CD4-positive, alpha-beta T cell treated with Interleukin-6 for 4 hours (primary cell): ENCODE measurements around the gene GRIFIN.

ENCODE experiments used
- DNase-seq: peaks from one replicate; pipeline ENCODE4 v3.0.0-alpha.2; 2020; ENCODE audit warnings: mixed read lengths

Gene GRIFIN

DNA sequence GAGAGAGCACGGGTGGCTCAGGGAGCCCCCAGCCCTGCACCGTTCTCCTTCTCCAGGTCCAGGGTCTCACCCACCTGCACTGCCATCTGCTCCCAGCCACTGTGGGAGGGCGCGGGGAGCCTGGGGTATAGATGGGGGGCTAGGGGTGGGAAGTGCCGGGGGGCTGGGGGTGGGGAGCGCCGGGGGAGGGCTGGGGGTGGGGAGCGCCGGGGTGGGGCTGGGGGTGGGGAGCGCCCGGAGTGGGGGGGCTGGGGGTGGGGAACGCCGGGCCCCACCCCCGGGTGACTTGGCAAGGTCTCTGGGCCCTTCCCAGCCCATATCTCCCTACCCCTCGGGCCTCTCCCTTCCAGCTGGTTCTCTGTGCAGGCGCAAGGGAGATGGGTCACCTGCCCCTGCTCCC is at the start of gene GRIFIN:
TSS of gene GRIFIN (minus strand) at position 101 of the 400 bp plus-strand sequence. CDS start at position 86, 15 bp downstream.
- no peak for DNase-seq

DNA sequence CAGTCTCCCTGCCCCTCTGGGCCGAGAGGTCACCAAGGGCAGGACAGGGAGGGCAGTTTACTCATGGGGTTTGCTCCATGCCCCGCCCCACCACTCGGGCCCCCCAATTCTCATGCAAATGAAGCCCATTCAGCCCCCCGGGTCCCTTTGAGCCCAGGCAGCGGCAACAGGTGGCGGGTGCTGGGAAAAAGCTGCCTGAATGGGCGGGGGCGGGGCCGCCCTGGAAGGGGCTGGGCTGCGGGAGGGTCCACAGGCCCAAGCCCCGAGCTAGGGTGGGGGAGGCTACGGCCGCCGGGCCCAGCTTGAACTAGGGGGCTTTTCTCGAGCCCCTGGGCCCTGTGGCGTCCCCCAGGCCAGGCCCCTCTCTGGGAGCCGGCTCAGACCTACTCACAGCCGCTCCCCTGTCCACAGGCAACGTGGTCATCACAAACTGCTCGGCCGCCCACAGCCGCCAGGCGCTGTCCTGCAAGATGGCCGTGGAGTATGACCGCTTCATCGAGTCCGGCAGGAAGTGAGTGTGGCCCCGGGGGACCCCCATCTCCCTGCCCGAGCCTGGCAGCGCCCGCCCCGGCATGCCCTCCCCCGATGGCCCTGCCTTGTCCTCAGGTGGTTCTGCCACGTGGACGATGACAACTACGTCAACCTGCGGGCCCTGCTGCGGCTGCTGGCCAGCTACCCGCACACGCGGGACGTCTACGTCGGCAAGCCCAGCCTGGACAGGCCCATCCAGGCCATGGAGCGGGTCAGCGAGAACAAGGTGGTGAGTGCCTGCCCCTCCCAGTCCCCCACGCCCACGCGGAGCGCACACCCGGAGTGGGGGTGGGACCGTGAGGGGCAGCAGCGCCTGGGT is 48.8 kb upstream of the GRIFIN start:
- peak; percentile 1 for DNase-seq

- no peak for DNase-seq
These were observed 48.0 kb upstream of the GRIFIN start for GRCh38 chr7:2523941-2524807.

GRCh38 chr7:2523461-2523936 is 47.3 kb upstream of the GRIFIN start:
- no peak for DNase-seq

DNA sequence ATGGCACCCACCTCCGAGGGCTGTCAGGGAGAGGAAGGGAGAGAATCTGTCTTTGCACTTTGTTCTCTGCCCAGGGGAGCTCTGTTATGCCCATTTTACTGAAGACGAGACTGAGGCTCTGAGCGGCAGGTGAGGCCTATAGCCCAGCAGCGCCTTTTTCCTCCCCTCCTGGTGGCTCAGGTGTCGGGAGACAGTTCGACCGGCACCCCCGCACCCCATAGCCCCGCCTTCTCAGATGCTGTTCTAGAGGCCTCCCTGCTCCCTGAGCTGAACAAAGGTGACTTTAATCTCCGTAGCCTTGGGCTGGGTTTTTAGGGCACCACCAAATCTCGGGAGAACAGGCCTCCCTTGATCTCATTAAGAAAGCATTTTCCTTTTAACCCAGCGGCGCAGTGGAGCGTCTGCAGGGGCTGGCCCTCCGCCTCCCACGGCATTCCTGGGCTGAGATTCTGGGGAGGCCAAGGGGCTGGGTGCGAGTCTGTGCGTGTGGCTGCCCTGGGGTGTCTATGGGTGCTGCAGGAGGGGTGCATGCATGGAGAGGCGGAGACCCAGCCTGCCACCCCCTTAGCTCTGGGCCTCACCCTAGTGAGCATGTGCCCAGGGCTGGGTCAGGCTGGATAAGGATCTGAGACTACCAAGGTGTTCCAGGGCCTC is 46.7 kb upstream of the GRIFIN start:
- peak; percentile 52 for DNase-seq

GRCh38 chr7:2521952-2522591 is 45.9 kb upstream of the GRIFIN start:
- DNase-seq, result peak; percentile 81

DNA sequence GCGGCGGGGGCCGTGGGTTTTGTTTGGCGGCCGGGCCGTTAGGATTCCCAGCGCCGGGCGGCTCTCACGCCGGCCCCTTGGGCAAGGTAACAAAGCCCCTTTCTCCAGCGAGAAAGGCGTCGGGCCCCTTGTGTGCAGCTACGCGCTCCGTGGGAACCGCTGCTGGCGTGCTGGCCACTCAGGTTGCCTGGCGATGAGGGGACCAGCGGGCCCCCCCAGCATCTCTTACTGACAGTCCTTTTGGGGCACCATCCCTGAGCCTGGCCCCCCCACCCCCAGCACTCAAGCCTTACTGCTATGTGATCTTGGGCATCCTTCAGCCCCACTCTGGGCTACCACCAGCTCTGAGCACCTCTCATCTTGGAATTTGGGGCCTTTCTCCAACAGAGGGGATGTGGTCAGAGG is 45.1 kb upstream of the GRIFIN start:
- no peak for DNase-seq

- DNase-seq, result no peak
These were observed 44.6 kb upstream of the GRIFIN start for GRCh38 chr7:2520761-2521290.

DNA sequence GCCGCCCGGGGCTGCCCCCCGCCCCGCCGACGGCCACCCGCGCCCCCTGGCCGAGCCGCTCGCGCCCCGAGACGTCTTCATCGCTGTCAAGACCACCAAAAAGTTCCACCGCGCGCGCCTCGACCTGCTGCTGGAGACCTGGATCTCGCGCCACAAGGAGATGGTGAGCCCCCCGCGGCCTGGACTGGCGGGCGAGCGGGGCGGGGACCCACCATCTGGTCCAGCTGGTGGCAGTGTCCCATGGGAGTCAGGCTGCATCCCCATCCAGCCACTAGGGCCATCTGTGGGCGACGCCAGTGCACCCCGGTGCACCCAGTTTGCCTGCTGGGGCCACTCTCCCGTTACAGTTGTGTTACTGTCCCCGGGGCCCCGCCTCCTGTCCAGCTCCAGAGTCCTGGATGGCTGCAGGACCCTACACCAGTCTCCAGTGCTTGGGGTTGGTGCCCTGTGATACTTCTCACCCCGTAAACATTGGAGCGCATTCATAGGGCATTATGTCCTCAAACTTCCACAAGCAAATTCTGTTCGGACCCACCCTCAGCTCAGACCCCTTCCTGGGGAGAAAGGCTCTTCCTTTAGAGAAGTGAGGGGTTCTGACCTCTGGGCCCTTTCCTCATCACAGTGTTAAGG is 44.0 kb upstream of the GRIFIN start:
- DNase-seq, result peak; percentile 50

DNA sequence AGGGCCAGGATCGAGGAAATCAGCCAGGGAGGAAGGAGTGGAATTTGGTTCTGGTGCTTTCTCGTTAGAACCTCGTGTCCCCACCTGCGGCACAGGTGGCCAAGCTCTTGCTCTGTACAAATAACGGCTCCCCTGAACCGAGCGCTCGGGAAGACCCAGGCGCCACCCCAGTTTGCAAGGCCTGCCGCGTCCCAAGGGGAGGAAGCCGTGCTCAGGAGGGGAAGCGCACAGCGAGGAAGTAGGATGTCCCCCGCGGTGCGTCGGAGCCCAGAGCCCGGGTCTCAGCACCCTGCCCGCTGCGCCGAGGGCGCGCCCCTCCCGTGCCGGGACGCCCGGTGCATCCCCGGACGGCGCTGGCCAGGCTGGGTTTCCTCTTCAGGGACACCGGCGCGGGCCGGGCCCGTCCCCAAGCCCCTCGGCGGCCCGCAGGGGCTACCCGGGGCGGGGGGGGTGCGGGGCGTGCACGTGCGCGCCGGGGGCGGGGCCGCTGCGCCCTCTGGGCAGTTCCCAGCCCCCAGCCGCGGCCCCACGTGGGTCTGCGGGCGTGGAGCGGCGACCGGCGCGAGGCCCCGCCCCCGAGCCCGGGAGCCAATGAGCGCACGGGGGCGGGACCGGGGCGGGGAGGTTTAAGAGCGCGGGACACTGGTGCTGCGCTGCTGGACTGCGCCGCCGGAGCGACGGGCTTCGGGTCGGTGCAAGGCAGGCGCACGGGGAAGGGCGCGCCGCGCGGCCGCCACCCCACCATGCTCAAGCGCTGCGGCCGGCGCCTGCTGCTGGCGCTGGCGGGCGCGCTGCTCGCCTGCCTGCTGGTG is 43.1 kb upstream of the GRIFIN start, which contains the start of gene LFNG:
TSS of gene LFNG (plus strand) at position 656 of the 812 bp plus-strand sequence. CDS start at position 744, 88 bp downstream.
- peak; percentile 93 for DNase-seq

DNA sequence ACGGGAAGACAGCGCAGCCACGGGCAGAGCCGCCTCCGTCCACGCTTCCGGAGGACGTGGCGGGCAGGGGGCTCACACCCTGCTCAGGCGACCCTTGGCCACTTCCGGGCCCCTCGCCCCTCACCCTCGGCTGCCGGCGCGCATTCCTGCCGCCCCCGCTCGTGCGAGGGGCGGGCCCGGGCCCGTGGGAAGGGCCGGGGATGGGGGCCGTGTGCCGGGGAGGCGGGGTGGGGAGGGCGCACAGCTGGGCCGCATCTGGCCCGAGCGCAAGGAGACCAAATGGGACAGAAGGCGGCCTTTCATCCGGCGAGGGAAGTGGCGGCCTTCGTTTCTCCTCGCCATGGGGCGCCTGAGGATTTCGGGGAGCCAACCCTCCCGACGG is 42.5 kb upstream of the GRIFIN start:
- no peak for DNase-seq

DNA sequence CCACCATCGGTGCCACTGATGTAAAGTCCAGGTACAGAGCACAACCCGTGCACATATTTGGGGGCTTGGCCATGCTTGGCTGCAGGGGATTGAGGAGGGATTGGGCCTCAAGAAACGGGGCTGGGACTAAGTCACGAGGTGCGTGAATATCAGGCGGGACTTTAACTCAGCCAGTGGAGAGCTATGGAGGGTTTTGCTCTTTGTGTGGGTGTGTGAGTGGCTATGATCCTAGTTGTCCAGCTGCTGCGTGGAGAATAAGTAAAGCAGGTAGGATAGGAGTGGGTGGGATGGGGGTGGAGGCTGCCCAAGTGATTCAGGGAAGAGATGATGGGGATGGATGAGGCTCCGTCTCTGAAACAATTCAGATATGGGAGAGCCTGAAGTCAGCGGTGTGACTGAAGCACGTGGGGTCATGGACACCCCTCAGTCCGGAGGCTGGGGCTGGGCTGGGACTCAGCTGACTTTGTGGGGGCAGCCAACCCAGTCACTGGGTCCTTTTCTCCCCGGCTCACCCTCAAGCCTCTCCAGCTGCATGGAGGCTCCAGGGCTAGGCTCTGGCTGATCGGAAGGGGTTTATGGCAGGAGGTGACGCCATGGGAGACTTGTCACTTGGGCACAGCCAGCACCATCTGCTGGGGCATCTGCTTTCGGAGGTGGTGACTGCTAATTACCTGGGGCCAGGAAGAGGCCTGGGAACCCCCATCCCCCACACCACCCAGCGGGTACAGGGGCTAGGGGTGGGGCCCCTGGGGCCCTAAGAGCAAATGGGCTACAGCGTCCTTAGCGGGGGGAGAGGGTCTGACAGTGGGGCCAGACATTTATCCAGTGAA is 41.7 kb upstream of the GRIFIN start:
- no peak for DNase-seq

- no peak for DNase-seq
These were observed 40.8 kb upstream of the GRIFIN start for GRCh38 chr7:2517026-2517425.

- DNase-seq, result no peak
These were observed 40.0 kb upstream of the GRIFIN start for GRCh38 chr7:2516194-2516555.

- DNase-seq, result no peak
These were observed 39.4 kb upstream of the GRIFIN start for GRCh38 chr7:2515424-2516193.

- no peak for DNase-seq
These were observed 38.5 kb upstream of the GRIFIN start for GRCh38 chr7:2514473-2515423.

DNA sequence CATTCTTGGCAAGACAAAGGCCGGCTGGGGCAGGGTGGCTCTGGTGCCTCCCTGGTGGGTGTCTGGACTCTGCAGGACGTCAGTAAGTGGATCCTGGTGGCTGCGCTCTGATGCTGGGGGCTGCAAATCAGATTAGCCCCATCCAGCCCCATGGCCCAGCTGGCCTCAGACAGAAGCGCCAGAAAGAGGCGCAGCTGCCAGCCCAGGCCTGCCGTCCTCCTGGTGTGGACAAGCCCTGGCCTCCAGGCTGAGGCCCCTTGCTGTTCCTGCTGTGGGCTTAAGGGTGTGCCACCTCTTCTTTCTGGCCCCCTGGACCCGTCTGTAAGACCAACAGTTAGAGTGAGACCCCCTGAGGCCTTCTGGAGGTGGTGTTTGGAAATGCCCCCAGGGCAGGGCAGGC is 37.5 kb upstream of the GRIFIN start:
- DNase-seq, result no peak

- no peak for DNase-seq
These were observed 36.5 kb upstream of the GRIFIN start for GRCh38 chr7:2512713-2513112.
